K562 (cell line): ENCODE measurements around the gene PLRG1. TPM values are rescaled to one million over a fixed set of nuclear protein-coding genes. Genes with fewer than 3 reads are reported as not detected.

ENCODE experiments used
- ATAC-seq: fragments of 200-7000 bp; cut with Tn5 transposase; 3 replicates; pipeline ENCODE4 v1.9.1; 2020; ENCODE audit warnings: moderate library complexity
- BruUV-seq: library from RNA; stranded (reverse); fragments of 400-500 nt; replicated peaks from 2 replicates; lab custom pipeline; 2021; lab: Mats Ljungman, UMichigan
- CTCF ChIA-PET: fragments of 300-600 bp; formaldehyde crosslinking; extraction: SDS; loops from one replicate; lab custom pipeline; 2021; ENCODE audit warnings: low intra/inter-chr PET ratio; lab: Yijun Ruan, JAX
- POLR2A ChIA-PET: fragments of 300-600, 350-650 bp; sonication (Branson Sonifier 250); formaldehyde crosslinking; extraction: SDS; loops from one replicate; lab custom pipeline; 2021; ENCODE audit warnings: antibody characterized with exemption, inconsistent platforms; lab: Yijun Ruan, JAX
- DNase-seq, 4 experiments: peaks; one replicate each; pipeline versions ENCODE4 v3.0.0 to v3.0.0-alpha.2; 2011 to 2018; ENCODE audit warnings: low spot score in 3 of 4, mixed read lengths in 3 of 4; ENCODE audit errors: extremely low read depth in 1 of 4
- FAIRE-seq: peaks from 2 replicates; lab custom pipeline; 2011; peaks lifted over from hg19 to GRCh38; lab: Jason Lieb, UNC
- H2AFZ ChIP-seq: 2 replicates; pipeline ENCODE4 v1.6.0; 2011; ENCODE audit warnings: low read depth, low read length, control low read depth, inconsistent platforms
- H3K27ac ChIP-seq: fragments of 200-600 bp; 3 replicates; pipeline ENCODE4 v1.8.0; 2011; ENCODE audit warnings: low read depth, mild to moderate bottlenecking, control low read depth, inconsistent platforms, low read length, moderate library complexity, mixed read lengths; ENCODE audit errors: extremely low read depth
- H3K27me3 ChIP-seq, 2 experiments: fragments of 300-600 bp in 1 of 2; 2 replicates in 1 of 2; 3 replicates in 1 of 2; pipeline versions ENCODE4 v1.6.0 to v1.8.0; 2011; ENCODE audit warnings: inconsistent platforms in 2 of 2, low read length in 2 of 2, mild to moderate bottlenecking in 1 of 2, mixed read lengths in 1 of 2, moderate library complexity in 1 of 2; ENCODE audit not compliant: control insufficient read depth in 2 of 2, insufficient read depth in 2 of 2
- H3K36me3 ChIP-seq: fragments of 300-600 bp; 3 replicates; pipeline ENCODE4 v1.8.0; 2011; ENCODE audit warnings: mild to moderate bottlenecking, low read length, inconsistent platforms; ENCODE audit not compliant: control insufficient read depth, insufficient read depth
- H3K4me1 ChIP-seq, 2 experiments: fragments of 200-600 bp in 1 of 2; replicated peaks in 1 of 2; 2 replicates in 1 of 2; 3 replicates in 1 of 2; pipeline versions ENCODE4 v1.5.1 to v1.8.0; 2011; ENCODE audit warnings: inconsistent platforms in 2 of 2, low read length in 2 of 2, mild to moderate bottlenecking in 1 of 2, mixed read lengths in 1 of 2, moderate library complexity in 1 of 2; ENCODE audit not compliant: control insufficient read depth in 2 of 2, insufficient read depth in 2 of 2
- H3K4me2 ChIP-seq: 2 replicates; pipeline ENCODE4 v1.6.1; 2011; ENCODE audit warnings: low read length, control low read depth, inconsistent platforms, mixed read lengths; ENCODE audit not compliant: insufficient read depth
- H3K4me3 ChIP-seq: fragments of 200-600 bp; sonication (generic), shearing (Covaris generic); 2 replicates; pipeline ENCODE4 v1.5.1; 2016; ENCODE audit warnings: control low read depth, inconsistent platforms
- H3K79me2 ChIP-seq: fragments of 200-600 bp; 3 replicates; pipeline ENCODE4 v1.8.0; 2011; ENCODE audit warnings: low read length, inconsistent platforms; ENCODE audit not compliant: control insufficient read depth, insufficient read depth
- H3K9ac ChIP-seq, 2 experiments: 2 replicates each; pipeline versions ENCODE4 v1.6.0 to v1.6.1; 2011; ENCODE audit warnings: low read depth in 2 of 2, low read length in 2 of 2, control low read depth in 1 of 2, inconsistent platforms in 1 of 2, mild to moderate bottlenecking in 1 of 2, mixed read lengths in 1 of 2; ENCODE audit not compliant: insufficient read depth in 1 of 2
- H3K9me1 ChIP-seq: one replicate; pipeline ENCODE4 v1.6.0; 2011; ENCODE audit warnings: inconsistent platforms, mild to moderate bottlenecking, low read length, moderate library complexity; ENCODE audit not compliant: control insufficient read depth, insufficient read depth
- H3K9me3 ChIP-seq: replicated peaks from 2 replicates; pipeline ENCODE4 v1.5.1; 2011; ENCODE audit warnings: low read depth, low read length, inconsistent platforms; ENCODE audit not compliant: control insufficient read depth, insufficient read depth
- H4K20me1 ChIP-seq: replicated peaks from 2 replicates; pipeline ENCODE4 v1.6.1; 2011; ENCODE audit warnings: low read length, inconsistent platforms, mixed read lengths; ENCODE audit not compliant: control insufficient read depth, insufficient read depth
- BCL6 ChIP-seq: fragments of 250-450 bp; sonication (Bioruptor Pico); IDR thresholded peaks from 2 replicates; pipeline ENCODE4 v1.4.0; 2020
- CEBPB ChIP-seq: fragments of 450-650 bp; IDR thresholded peaks from 2 replicates; pipeline ENCODE4 v1.6.1; 2016; ENCODE audit warnings: missing genetic modification characterization, missing compliant biosample characterization
- CEBPG ChIP-seq, 3 experiments: fragments of 200-800 bp in 1 of 3; sonication (Bioruptor generic) in 1 of 3; sonication (generic) in 1 of 3; formaldehyde crosslinking in 1 of 3; IDR thresholded peaks in 2 of 3; conservative IDR thresholded peaks in 1 of 3; 2 replicates each; pipeline versions ENCODE4 v1.6.1 to v1.8.0; 2016 to 2022; ENCODE audit warnings: missing compliant biosample characterization in 2 of 3, missing genetic modification characterization in 2 of 3, mild to moderate bottlenecking in 1 of 3, missing genetic modification reagents in 1 of 3
- HEY1 ChIP-seq: fragments of 250-450 bp; sonication (Bioruptor Pico); IDR thresholded peaks from 2 replicates; pipeline ENCODE4 v1.5.0; 2020; ENCODE audit warnings: mild to moderate bottlenecking, moderate library complexity, borderline replicate concordance
- SETDB1 ChIP-seq: IDR thresholded peaks from one replicate; pipeline ENCODE4 v1.6.1; 2012; ENCODE audit warnings: low read length, control low read depth, inconsistent platforms
- ZNF347 ChIP-seq: fragments of 450-650 bp; formaldehyde crosslinking; IDR thresholded peaks from 2 replicates; pipeline ENCODE4 v1.4.0; 2020; ENCODE audit warnings: low read depth, mild to moderate bottlenecking, moderate library complexity
- ZNF766 ChIP-seq: fragments of 200-800 bp; sonication (Bioruptor generic); conservative IDR thresholded peaks from 2 replicates; pipeline ENCODE4 v1.6.1; 2016; ENCODE audit warnings: missing genetic modification characterization, missing compliant biosample characterization
- WGBS: fragments of 100-300 bp; shearing (Covaris generic); methylation state at CpG from one replicate; pipeline ENCODE4 v1.1.6; 2016; ENCODE audit warnings: low coverage, mixed read lengths; ENCODE audit not compliant: insufficient coverage; ENCODE audit errors: missing lambda C conversion rate; 5-methylcytosine and 5-hydroxymethylcytosine counted together
- in situ Hi-C: fragments of 300-500 bp; cut with MboI; formaldehyde crosslinking; loops from 4 replicates; pipeline ENCODE4 v1.15.0; 2018; ENCODE audit warnings: inconsistent platforms, mixed read lengths
- intact Hi-C: fragments of 100-400 bp; cut with micrococcal nuclease; formaldehyde crosslinking; loops from 2 replicates; pipeline ENCODE4 v1.14.2; 2022
- polyA plus RNA-seq, 8 experiments: library from polyadenylated mRNA; depleted of rRNA in 4 of 8; stranded (reverse) in 5 of 8; unstranded in 3 of 8; fragments of >200 nt; fragmentation: Nextera tagmentation in 2 of 8; fragmentation: Illumina TruSeq in 1 of 8; extraction: Ambion mirVana in 2 of 8; extraction: Trizol in 1 of 8; gene quantifications; 2 replicates each; pipeline versions ENCODE4 v1.2.1 to v1.2.3, GENCODE V29; 2011 to 2014; ENCODE audit warnings: inconsistent platforms in 1 of 8, missing spikeins in 1 of 8
- total RNA-seq, 7 experiments: library from RNA; depleted of rRNA in 6 of 7; stranded (reverse); fragments of >200 nt in 6 of 7; fragmentation: Illumina TruSeq in 2 of 7; extraction: Trizol in 2 of 7; gene quantifications; 2 replicates each; pipeline versions ENCODE4 v1.2.1 to v1.2.3, GENCODE V29; 2011 to 2021; ENCODE audit warnings: low replicate concordance in 1 of 7

PLRG1 gene
- total and polyA plus RNA-seq, 9 of the 15 experiments (the other 6 are each of a cell fraction or from before 2014, with no cell fraction given), result 48.0 to 248 (median 120) TPM

DNA sequence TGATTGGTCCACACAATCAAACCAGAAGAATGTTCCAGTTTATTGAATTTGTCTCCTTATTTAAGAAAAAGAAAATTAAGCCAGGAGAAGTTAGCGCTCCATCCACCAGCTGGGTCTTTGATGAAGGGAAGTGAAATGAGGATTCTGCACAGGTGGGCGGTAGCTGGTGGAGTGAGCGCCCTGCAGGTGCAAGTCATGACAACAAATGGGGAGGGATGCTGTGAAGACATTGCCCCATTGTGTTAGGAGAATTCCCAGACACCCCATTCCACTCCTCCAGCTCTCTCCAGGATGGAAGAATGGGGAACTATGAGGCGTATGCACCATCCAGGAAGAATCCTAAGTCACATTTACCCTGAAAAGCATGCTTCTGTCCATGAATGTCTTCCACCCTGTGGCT, 22.9 kb downstream of the PLRG1 start (continued):
- TF ChIP-seq HEY1 (CRISPR knock-in tag) (no peak), ZNF766 (CRISPR knock-in tag) (no peak), BCL6 (CRISPR knock-in tag) (no peak), ZNF347 (CRISPR knock-in tag) (no peak)

DNA sequence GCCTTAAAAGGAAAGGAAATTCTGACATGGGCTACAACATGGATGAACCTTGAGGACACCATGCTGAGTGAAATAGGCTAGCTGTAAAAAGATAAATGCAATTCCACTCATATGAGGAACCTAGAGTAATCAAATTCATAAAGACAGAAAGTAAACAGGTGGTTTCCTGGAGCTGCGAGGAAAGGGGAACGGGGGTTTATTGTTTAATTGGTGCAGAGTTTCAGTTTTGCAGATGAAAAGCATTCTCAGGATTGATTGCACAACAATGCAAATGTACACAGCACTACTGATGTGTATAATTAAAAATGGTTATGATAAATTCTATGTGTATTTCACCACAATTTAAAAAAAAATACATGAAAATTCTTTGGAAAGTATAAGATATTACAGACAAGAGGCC, 24.0 kb downstream of the PLRG1 start:
- no peak overlapping the region for H3K4me2 ChIP-seq
- FAIRE-seq (no peak), DNase-seq (no peak), ATAC-seq (no peak)
- H3K9me1 ChIP-seq, result no peaks in the 10 kb centered on the region
- H3K9ac ChIP-seq, result no peak overlapping the region
- no peaks in the 10 kb centered on the region for H3K9me3 ChIP-seq
- peak; percentile 67; the same call in 1 of the 2 replicates for TF ChIP-seq CEBPB (tag)
- no peak for TF ChIP-seq CEBPG (CRISPR knock-in tag; IDR thresholded peaks at IDR 0.05)
- TF ChIP-seq CEBPG (tag; conservative IDR thresholded peaks at IDR 0.05 in 1 of 2, IDR thresholded peaks at IDR 0.05 in 1 of 2), result peak in 1 of 2 experiments; percentile 44; a peak in 1 of 4 replicates
- TF ChIP-seq SETDB1, result no peak
- no TSS peak for BruUV-seq
- H3K36me3 ChIP-seq, result no peaks in the 10 kb centered on the region
- in situ Hi-C loops (no loop called here), intact Hi-C loops (no loop called here)
- POLR2A ChIA-PET, result interaction anchor here (1.1 kb wide), 1 partner anchor 40 kb away, joined by 3 read pairs; no protein-coding TSS in a partner anchor
- 0% methylated on average over 2 of the region's 2 CpGs for WGBS
- no peaks in the 10 kb centered on the region for H4K20me1 ChIP-seq
- H3K4me3 ChIP-seq, result no peak overlapping the region
- no peak overlapping the region for H3K27ac ChIP-seq
- H3K4me1 ChIP-seq, result no peaks in the 10 kb centered on the region
- CTCF ChIA-PET, result no interaction called here
- no peak overlapping the region for H2AFZ ChIP-seq
- H3K27me3 ChIP-seq, result peaks cover 0 to 9% of the 10 kb centered on the region in 2 experiments; a peak in 3 of 5 replicates
- no peaks in the 10 kb centered on the region for H3K79me2 ChIP-seq
